HEK293 (cell line): Measurements from ENCODE around the gene KLHL36.

ENCODE experiments used
- CTCF ChIA-PET: fragments of 350-600 bp; formaldehyde crosslinking; extraction: SDS; loops from one replicate; lab custom pipeline; 2021; ENCODE audit warnings: antibody characterized with exemption; lab: Yijun Ruan, JAX
- POLR2A ChIA-PET: fragments of 300-600 bp; formaldehyde crosslinking; extraction: SDS; loops from one replicate; lab custom pipeline; 2020; ENCODE audit warnings: antibody characterized with exemption, inconsistent platforms; lab: Yijun Ruan, JAX
- H3K27ac ChIP-seq: fragments of 200-500 bp; sonication (Bioruptor generic); 2 replicates; pipeline ENCODE4 v1.5.1; 2014; ENCODE audit warnings: low read depth, low read length, control low read depth, inconsistent platforms; ENCODE audit errors: extremely low read depth
- H3K36me3 ChIP-seq, 2 experiments: fragments of 200-500 bp in 1 of 2; sonication (Bioruptor generic) in 1 of 2; 1 replicate in 1 of 2; 2 replicates in 1 of 2; pipeline ENCODE4 v1.5.1; 2014 to 2017; ENCODE audit warnings: inconsistent platforms in 2 of 2, low read length in 2 of 2; ENCODE audit not compliant: control insufficient read depth in 2 of 2, insufficient read depth in 1 of 2
- H3K4me1 ChIP-seq: fragments of 200-500 bp; sonication (Bioruptor generic); 2 replicates; pipeline ENCODE4 v1.5.1; 2014; ENCODE audit warnings: mild to moderate bottlenecking, low read length, inconsistent platforms; ENCODE audit not compliant: control insufficient read depth, insufficient read depth
- H3K4me3 ChIP-seq: 2 replicates; pipeline ENCODE4 v1.5.1; 2011; ENCODE audit warnings: low read depth, mild to moderate bottlenecking, control low read depth, low read length, moderate library complexity
- H3K9me3 ChIP-seq: fragments of 200-500 bp; sonication (Bioruptor generic); 2 replicates; pipeline ENCODE4 v1.5.1; 2014; ENCODE audit warnings: low read depth, low read length, inconsistent platforms; ENCODE audit not compliant: control insufficient read depth, insufficient read depth
- KLF9 ChIP-seq: fragments of 450-650 bp; formaldehyde crosslinking; IDR thresholded peaks from 2 replicates; pipeline ENCODE4 v1.5.1; 2016; ENCODE audit warnings: missing biosample characterization, missing genetic modification characterization, low read depth
- MZF1 ChIP-seq: fragments of 450-650 bp; formaldehyde crosslinking; IDR thresholded peaks from 2 replicates; pipeline ENCODE4 v1.5.1; 2017; ENCODE audit warnings: missing biosample characterization, missing genetic modification characterization, borderline replicate concordance
- ZBTB20 ChIP-seq: fragments of 450-650 bp; formaldehyde crosslinking; IDR thresholded peaks from 2 replicates; pipeline ENCODE4 v1.5.1; 2016; ENCODE audit warnings: missing biosample characterization, missing genetic modification characterization
- ZNF146 ChIP-seq: fragments of 450-650 bp; formaldehyde crosslinking; IDR thresholded peaks from 2 replicates; pipeline ENCODE4 v1.5.1; 2016; ENCODE audit warnings: missing biosample characterization, missing genetic modification characterization
- ZNF24 ChIP-seq: fragments of 450-650 bp; formaldehyde crosslinking; IDR thresholded peaks from 2 replicates; pipeline ENCODE4 v1.5.1; 2016; ENCODE audit warnings: missing biosample characterization, missing genetic modification characterization
- ZNF341 ChIP-seq: fragments of 450-650 bp; formaldehyde crosslinking; IDR thresholded peaks from 2 replicates; pipeline ENCODE4; 2016; ENCODE audit warnings: low read depth, missing biosample characterization, missing genetic modification characterization
- ZNF549 ChIP-seq: fragments of 450-650 bp; IDR thresholded peaks from 2 replicates; pipeline ENCODE4 v1.5.1; 2018; ENCODE audit warnings: missing biosample characterization, missing genetic modification characterization, mild to moderate bottlenecking, inconsistent platforms, moderate library complexity
- ZNF670 ChIP-seq: fragments of 450-650 bp; formaldehyde crosslinking; IDR thresholded peaks from 2 replicates; pipeline ENCODE4 v1.5.1; 2016; ENCODE audit warnings: missing biosample characterization, missing genetic modification characterization, low read depth
- ZNF792 ChIP-seq: fragments of 450-650 bp; formaldehyde crosslinking; IDR thresholded peaks from 2 replicates; pipeline ENCODE4 v1.5.1; 2016; ENCODE audit warnings: missing biosample characterization, missing genetic modification characterization
- TF ChIP-seq, protein P1 (sequence below): fragments of 450-650 bp; formaldehyde crosslinking; IDR thresholded peaks from 2 replicates; pipeline ENCODE4 v1.5.1; 2016; ENCODE audit warnings: missing biosample characterization, missing genetic modification characterization
- TF ChIP-seq, protein P2 (sequence below): fragments of 450-650 bp; formaldehyde crosslinking; IDR thresholded peaks from 2 replicates; pipeline ENCODE4 v1.5.1; 2016; ENCODE audit warnings: missing biosample characterization, missing genetic modification characterization
- TF ChIP-seq, protein P3 (sequence below): fragments of 450-650 bp; formaldehyde crosslinking; IDR thresholded peaks from 2 replicates; pipeline ENCODE4; 2016; ENCODE audit warnings: missing biosample characterization, missing genetic modification characterization

Gene KLHL36

DNA sequence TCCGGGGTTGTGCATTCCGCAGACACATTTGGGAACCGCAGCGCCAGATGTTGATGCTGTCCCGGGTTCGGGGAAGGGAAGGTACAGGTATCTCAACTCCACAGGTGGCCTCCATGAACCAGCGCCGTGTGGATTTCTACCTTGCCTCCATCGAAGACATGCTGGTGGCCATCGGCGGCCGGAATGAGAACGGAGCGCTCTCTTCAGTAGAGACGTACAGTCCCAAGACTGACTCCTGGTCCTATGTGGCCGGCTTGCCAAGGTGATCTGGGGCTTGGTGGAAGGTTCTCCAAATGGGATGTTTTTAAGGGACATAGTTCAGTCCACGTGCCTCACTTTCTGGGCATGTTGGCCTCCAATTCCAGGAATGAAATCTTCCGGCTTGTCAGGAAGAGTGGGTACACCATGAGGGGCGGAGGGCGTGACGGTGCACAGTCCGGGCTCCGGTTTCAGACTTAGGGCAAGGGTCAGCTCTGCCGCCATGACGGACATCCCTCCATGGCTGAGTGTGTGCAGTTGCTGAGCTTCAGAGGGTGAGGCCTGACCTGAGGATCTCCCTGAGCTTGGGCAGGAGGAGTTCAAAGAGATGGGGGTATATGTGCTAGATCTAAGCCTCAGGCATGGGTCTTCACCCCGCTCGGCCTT, 11.5 kb downstream of the KLHL36 start:
- no peak overlapping the region for H3K27ac ChIP-seq
- ChIA-PET CTCF (no interaction called here), POLR2A (no interaction called here)
- peaks cover 0 to 84% of the 10 kb centered on the region in 2 experiments; a peak in 2 of 3 replicates for H3K36me3 ChIP-seq
- TF ChIP-seq ZNF792 (tag by site-specific recombination): no peak
- H3K4me3 ChIP-seq: no peak overlapping the region
- peaks cover 3% of the 10 kb centered on the region; the same call in 1 of the 2 replicates for H3K4me1 ChIP-seq
- no peaks in the 10 kb centered on the region for H3K9me3 ChIP-seq

DNA sequence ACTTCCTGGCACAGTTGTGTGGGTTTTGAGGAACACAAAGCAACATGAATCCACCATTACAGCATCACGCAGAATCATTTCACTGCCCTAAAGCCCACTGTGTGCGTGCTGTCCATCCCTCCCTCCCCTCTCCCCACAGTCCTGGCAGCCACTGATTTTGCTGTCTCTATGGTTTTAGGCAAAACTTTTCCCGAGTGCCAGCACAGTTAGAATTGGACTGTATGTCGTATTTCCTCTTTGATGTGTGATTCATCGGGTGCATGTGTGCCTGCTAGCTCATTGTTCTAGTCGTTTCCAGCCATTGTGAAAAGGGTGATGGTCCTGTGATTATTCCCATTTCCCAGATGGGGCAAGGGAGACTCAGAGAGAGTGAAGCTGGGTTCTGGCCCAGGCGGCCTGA, 12.7 kb downstream of the KLHL36 start:
- TF ChIP-seq, protein P1, sequence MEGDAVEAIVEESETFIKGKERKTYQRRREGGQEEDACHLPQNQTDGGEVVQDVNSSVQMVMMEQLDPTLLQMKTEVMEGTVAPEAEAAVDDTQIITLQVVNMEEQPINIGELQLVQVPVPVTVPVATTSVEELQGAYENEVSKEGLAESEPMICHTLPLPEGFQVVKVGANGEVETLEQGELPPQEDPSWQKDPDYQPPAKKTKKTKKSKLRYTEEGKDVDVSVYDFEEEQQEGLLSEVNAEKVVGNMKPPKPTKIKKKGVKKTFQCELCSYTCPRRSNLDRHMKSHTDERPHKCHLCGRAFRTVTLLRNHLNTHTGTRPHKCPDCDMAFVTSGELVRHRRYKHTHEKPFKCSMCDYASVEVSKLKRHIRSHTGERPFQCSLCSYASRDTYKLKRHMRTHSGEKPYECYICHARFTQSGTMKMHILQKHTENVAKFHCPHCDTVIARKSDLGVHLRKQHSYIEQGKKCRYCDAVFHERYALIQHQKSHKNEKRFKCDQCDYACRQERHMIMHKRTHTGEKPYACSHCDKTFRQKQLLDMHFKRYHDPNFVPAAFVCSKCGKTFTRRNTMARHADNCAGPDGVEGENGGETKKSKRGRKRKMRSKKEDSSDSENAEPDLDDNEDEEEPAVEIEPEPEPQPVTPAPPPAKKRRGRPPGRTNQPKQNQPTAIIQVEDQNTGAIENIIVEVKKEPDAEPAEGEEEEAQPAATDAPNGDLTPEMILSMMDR (tag by site-specific recombination): no peak
- TF ChIP-seq KLF9 (tag by site-specific recombination): no peak
- Histone ChIP-seq H3K36me3 (peaks cover 0 to 87% of the 10 kb centered on the region in 2 experiments; a peak in 2 of 3 replicates), H3K4me3 (no peak overlapping the region), H3K4me1 (peaks cover 3% of the 10 kb centered on the region; the same call in 1 of the 2 replicates), H3K27ac (no peak overlapping the region), H3K9me3 (no peaks in the 10 kb centered on the region)
- ChIA-PET POLR2A (no interaction called here), CTCF (interaction anchor here (0.6 to 4.2 kb wide), 3 partner anchors 12 to 77 kb away, joined by 3 to 29 read pairs (median 5); no protein-coding TSS in a partner anchor)

DNA sequence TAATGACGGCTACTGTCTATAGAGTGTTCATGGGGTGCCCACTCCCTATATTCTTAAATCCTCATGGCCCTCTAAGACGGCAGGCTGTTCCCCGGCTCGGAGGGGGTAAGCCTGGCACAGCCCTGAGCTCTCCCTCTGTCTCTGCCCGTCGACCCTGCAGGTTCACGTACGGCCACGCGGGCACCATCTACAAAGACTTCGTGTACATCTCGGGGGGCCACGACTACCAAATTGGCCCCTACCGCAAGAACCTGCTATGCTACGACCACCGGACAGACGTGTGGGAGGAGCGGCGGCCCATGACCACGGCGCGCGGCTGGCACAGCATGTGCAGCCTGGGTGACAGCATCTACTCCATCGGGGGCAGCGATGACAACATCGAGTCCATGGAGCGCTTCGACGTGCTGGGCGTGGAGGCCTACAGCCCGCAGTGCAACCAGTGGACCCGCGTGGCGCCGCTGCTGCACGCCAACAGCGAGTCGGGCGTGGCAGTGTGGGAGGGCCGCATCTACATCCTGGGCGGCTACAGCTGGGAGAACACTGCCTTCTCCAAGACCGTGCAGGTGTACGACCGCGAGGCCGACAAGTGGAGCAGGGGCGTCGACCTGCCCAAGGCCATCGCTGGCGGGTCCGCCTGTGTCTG, 13.2 kb downstream of the KLHL36 start:
- Histone ChIP-seq H3K27ac (no peak overlapping the region), H3K4me1 (peaks cover 3% of the 10 kb centered on the region; the same call in 1 of the 2 replicates)
- POLR2A ChIA-PET: no interaction called here
- TF ChIP-seq ZNF549 (tag by site-specific recombination) (no peak), ZNF341 (tag by site-specific recombination) (peak; percentile 27; the same call in 1 of the 2 replicates)
- TF ChIP-seq, all 188 proteins: peak for 1
- Histone ChIP-seq H3K9me3 (no peaks in the 10 kb centered on the region), H3K4me3 (no peak overlapping the region), H3K36me3 (peaks cover 0 to 86% of the 10 kb centered on the region in 2 experiments; a peak in 2 of 3 replicates)
- CTCF ChIA-PET: interaction anchor here (1.0 to 4.2 kb wide), 3 partner anchors 11 to 77 kb away, joined by 5 to 29 read pairs (median 6); no protein-coding TSS in a partner anchor

DNA sequence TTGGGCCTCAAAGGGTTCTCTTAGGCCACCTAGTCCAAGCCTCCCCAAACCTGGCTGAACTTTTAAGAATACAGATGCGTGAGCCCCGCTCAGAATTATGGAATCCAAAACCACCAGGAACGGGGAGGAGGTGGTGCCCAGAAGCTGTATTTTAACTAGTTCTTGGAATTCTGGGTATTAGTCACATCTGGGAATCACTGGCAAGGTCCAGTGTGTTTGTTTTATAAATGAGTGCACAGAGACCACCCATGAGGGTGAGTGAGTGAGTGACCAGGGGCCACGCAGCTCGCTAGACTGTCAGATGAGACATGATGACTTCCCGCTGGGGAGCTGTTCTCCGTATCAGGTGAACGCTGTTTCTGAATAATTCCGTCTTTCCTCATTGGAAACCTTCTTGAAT, 14.2 kb downstream of the KLHL36 start:
- no peak overlapping the region for H3K27ac ChIP-seq
- H3K4me1 ChIP-seq: peaks cover 3% of the 10 kb centered on the region; the same call in 1 of the 2 replicates
- no peaks in the 10 kb centered on the region for H3K9me3 ChIP-seq
- CTCF ChIA-PET: interaction anchor here (0.6 to 4.2 kb wide), 7 partner anchors 10 to 310 kb away, joined by 3 to 29 read pairs (median 4); no protein-coding TSS in a partner anchor
- peaks cover 0 to 77% of the 10 kb centered on the region in 2 experiments; a peak in 2 of 3 replicates for H3K36me3 ChIP-seq
- no peak overlapping the region for H3K4me3 ChIP-seq
- TF ChIP-seq ZNF24 (no peak), ZBTB20 (peak; percentile 26; the same call in 1 of the 2 replicates), MZF1 (tag by site-specific recombination) (no peak), ZNF670 (tag by site-specific recombination) (no peak), ZNF146 (tag by site-specific recombination) (no peak)
- TF ChIP-seq, protein P2, sequence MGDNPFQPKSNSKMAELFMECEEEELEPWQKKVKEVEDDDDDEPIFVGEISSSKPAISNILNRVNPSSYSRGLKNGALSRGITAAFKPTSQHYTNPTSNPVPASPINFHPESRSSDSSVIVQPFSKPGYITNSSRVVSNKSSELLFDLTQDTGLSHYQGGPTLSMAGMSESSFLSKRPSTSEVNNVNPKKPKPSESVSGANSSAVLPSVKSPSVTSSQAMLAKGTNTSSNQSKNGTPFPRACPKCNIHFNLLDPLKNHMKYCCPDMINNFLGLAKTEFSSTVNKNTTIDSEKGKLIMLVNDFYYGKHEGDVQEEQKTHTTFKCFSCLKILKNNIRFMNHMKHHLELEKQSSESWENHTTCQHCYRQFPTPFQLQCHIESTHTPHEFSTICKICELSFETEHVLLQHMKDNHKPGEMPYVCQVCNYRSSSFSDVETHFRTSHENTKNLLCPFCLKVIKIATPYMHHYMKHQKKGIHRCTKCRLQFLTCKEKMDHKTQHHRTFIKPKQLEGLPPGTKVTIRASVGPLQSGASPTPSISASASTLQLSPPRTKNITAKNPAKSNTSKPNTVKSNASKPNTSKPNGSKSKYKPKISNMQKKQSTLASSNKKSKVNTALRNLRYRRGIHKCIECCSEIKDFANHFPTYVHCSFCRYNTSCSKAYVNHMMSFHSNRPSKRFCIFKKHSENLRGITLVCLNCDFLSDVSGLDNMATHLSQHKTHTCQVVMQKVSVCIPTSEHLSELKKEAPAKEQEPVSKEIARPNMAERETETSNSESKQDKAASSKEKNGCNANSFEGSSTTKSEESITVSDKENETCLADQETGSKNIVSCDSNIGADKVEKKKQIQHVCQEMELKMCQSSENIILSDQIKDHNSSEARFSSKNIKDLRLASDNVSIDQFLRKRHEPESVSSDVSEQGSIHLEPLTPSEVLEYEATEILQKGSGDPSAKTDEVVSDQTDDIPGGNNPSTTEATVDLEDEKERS (tag by site-specific recombination): no peak
- TF ChIP-seq, protein P3, sequence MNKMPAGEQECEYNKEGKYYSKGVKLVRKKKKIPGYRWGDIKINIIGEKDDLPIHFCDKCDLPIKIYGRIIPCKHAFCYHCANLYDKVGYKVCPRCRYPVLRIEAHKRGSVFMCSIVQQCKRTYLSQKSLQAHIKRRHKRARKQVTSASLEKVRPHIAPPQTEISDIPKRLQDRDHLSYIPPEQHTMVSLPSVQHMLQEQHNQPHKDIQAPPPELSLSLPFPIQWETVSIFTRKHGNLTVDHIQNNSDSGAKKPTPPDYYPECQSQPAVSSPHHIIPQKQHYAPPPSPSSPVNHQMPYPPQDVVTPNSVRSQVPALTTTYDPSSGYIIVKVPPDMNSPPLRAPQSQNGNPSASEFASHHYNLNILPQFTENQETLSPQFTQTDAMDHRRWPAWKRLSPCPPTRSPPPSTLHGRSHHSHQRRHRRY (tag by site-specific recombination): no peak
- TF ChIP-seq, all 188 proteins: peak for 1
- POLR2A ChIA-PET: no interaction called here
